ENCODE measurements around the gene CCDC170. TPM values are rescaled to one million over a fixed set of nuclear protein-coding genes. Genes with fewer than 3 reads are reported as not detected.
"Not testable (repeated sequence)": the region's sequence is repeated elsewhere in the genome, so short reads cannot be mapped to it uniquely, and the experiment has no call there.

The CCDC170 gene, protein sequence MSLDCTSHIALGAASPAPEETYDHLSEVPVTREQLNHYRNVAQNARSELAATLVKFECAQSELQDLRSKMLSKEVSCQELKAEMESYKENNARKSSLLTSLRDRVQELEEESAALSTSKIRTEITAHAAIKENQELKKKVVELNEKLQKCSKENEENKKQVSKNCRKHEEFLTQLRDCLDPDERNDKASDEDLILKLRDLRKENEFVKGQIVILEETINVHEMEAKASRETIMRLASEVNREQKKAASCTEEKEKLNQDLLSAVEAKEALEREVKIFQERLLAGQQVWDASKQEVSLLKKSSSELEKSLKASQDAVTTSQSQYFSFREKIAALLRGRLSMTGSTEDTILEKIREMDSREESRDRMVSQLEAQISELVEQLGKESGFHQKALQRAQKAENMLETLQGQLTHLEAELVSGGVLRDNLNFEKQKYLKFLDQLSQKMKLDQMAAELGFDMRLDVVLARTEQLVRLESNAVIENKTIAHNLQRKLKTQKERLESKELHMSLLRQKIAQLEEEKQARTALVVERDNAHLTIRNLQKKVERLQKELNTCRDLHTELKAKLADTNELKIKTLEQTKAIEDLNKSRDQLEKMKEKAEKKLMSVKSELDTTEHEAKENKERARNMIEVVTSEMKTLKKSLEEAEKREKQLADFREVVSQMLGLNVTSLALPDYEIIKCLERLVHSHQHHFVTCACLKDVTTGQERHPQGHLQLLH
- total RNA-seq (not detected), polyA plus RNA-seq (under 1 TPM in 1 of 3 donors, not detected in 2; 0.09 TPM), total RNA-seq (0 to 0.26 (median 0) reads per million in 6 experiments)

DNA sequence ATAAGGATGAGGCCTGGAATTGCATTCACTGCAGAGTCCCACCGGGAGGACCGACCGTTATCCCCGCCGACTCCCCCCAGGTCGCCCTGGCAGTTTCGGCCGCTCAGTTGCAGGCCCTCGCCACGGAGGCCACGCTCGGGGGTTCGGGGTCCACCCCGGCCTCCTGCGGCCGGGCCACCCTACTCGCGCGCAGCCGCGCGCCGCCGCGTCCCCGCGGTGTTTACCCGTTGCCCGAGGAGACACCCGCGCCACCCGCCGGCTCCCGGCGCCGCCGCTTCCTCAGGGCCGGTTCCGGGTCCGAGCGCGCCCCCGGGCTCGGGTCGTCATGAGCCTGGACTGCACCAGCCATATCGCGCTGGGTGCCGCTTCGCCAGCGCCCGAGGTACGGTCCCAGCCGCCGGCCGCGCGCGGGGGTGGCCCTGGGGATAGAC lies at the start of gene CCDC170:
Gene CCDC170, plus strand, starts transcription at position 214 of the 431 bp plus-strand sequence. Its CDS starts 112 bp downstream, at position 326.
- DNase-seq: no peak
- no peaks in the 10 kb centered on the region for H3K9me3 Mint-ChIP-seq
- peaks cover 0 to 3% (median 0%) of the 10 kb centered on the region in 3 donors for H3K36me3 Mint-ChIP-seq
- H3K27me3 Mint-ChIP-seq: peaks cover 28 to 46% (median 37%) of the 10 kb centered on the region in 5 donors
- H3K4me3 Mint-ChIP-seq: peak within 1 kb of the TSS; percentile 33 to 76 (median 59)
- POLR2A ChIA-PET: no interaction called here
- H3K4me1 Mint-ChIP-seq: peaks cover 0 to 15% (median 11%) of the 10 kb centered on the region in 4 donors
- peak in 1 of 2 donors; percentile 28 for ATAC-seq
- peak within 1 kb of the TSS in 1 of 10 donors; percentile 30 for H3K27ac Mint-ChIP-seq

DNA sequence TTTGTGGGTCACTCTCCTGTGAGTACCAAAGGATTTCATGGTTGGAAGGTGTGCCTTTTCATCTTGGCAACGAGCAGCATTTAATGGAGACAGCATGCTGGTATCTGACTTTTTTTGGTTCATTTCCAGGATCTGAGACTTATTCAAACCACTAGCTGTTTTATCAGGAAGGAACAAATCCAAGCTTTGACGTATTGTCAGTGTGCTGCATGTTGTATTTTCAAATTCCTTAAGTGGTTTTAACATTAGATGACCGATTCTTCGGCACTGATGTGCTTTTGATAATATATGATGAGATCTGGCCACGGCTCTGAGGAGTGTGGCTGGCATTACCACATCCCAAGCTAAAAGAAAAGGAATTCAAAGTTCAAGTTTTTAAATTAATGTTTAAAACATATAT lies 48.3 kb upstream of the CCDC170 start:
- H3K4me3 Mint-ChIP-seq: no peak overlapping the region

GRCh38 chr6:151447237-151447636 lies 46.6 kb upstream of the CCDC170 start:
- ATAC-seq (no peak), DNase-seq (no peak)
- Mint-ChIP-seq H3K27me3 (no peaks in the 10 kb centered on the region), H3K4me3 (no peak overlapping the region), H3K9me3 (peaks cover 0 to 2% (median 0%) of the 10 kb centered on the region in 9 donors), H3K36me3 (peaks cover 0 to 28% (median 5%) of the 10 kb centered on the region in 3 donors), H3K27ac (peak overlapping the region in 4 of 10 donors; percentile 8 to 17 (median 12)), H3K4me1 (peaks cover 21 to 59% (median 35%) of the 10 kb centered on the region in 4 donors)
- POLR2A ChIA-PET: no interaction called here

More for the DNA sequence above, 48.3 kb upstream of the CCDC170 start:
- Mint-ChIP-seq H3K27ac (no peak overlapping the region), H3K4me1 (peaks cover 19 to 62% (median 36%) of the 10 kb centered on the region in 4 donors), H3K36me3 (peaks cover 0 to 32% (median 5%) of the 10 kb centered on the region in 3 donors), H3K9me3 (no peaks in the 10 kb centered on the region), H3K27me3 (no peaks in the 10 kb centered on the region)
- DNase-seq: no peak
- ATAC-seq: no peak
- POLR2A ChIA-PET: interaction anchor here (0.9 kb wide), 1 partner anchor 55 kb away, joined by 3 read pairs; no protein-coding TSS in a partner anchor

GRCh38 chr6:151448623-151449022 lies 45.2 kb upstream of the CCDC170 start:
- Mint-ChIP-seq H3K36me3 (peaks cover 0 to 21% (median 3%) of the 10 kb centered on the region in 3 donors), H3K27me3 (no peaks in the 10 kb centered on the region), H3K4me1 (peaks cover 21 to 54% (median 41%) of the 10 kb centered on the region in 4 donors), H3K9me3 (peaks cover 0 to 3% (median 0%) of the 10 kb centered on the region in 9 donors), H3K27ac (peak overlapping the region in 1 of 10 donors; percentile 3), H3K4me3 (no peak overlapping the region)
- DNase-seq (no peak), ATAC-seq (no peak)
- POLR2A ChIA-PET: interaction anchor here (0.9 to 1.2 kb wide), 2 partner anchors 11 to 60 kb away, joined by 3 read pairs; no protein-coding TSS in a partner anchor

DNA sequence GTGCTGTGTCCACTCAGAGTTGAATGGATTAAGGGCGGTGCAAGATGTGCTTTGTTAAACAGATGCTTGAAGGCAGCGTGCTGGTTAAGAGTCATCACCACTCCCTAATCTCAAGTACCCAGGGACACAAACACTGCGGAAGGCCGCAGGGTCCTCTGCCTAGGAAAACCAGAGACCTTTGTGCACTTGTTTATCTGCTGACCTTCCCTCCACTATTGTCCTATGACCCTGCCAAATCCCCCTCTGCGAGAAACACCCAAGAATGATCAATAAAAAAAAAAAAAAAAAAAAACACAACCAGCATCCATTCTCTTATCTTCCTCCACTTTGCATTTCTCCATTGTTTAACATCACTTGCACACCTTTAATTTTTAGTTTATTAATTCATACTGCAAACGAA lies 42.9 kb upstream of the CCDC170 start:
- POLR2A ChIA-PET: interaction anchor here (0.7 to 2.3 kb wide), 8 partner anchors 9 to 1532 kb away, joined by 3 to 49 read pairs (median 6); partner anchors contain the start of genes FBXO5 and ZBTB2
- Mint-ChIP-seq H3K4me3 (peak overlapping the region; percentile 85 to 99 (median 97)), H3K27ac (peak overlapping the region in 7 of 10 donors; percentile 6 to 95 (median 90)), H3K4me1 (peaks cover 22 to 56% (median 49%) of the 10 kb centered on the region in 4 donors)
- not testable (repeated sequence) for H3K36me3 Mint-ChIP-seq, H3K27me3 Mint-ChIP-seq, ATAC-seq, DNase-seq, H3K9me3 Mint-ChIP-seq

GRCh38 chr6:151451417-151451949 lies 42.3 kb upstream of the CCDC170 start:
- peaks cover 0 to 6% (median 2%) of the 10 kb centered on the region in 3 donors for H3K36me3 Mint-ChIP-seq
- H3K4me3 Mint-ChIP-seq: peak overlapping the region; percentile 85 to 99 (median 97)
- peaks cover 0 to 3% (median 0%) of the 10 kb centered on the region in 9 donors for H3K9me3 Mint-ChIP-seq
- H3K27ac Mint-ChIP-seq: peak overlapping the region; percentile 88 to 96 (median 94)
- POLR2A ChIA-PET: interaction anchor here (0.7 to 2.3 kb wide), 9 partner anchors 8 to 1532 kb away, joined by 3 to 49 read pairs (median 6); partner anchors contain the start of genes FBXO5 and ZBTB2
- DNase-seq: no peak
- ATAC-seq: no peak
- no peaks in the 10 kb centered on the region for H3K27me3 Mint-ChIP-seq
- peaks cover 24 to 58% (median 52%) of the 10 kb centered on the region in 4 donors for H3K4me1 Mint-ChIP-seq

GRCh38 chr6:151451950-151452749 lies 41.7 kb upstream of the CCDC170 start, which contains the start of gene RMND1:
Gene RMND1, minus strand, starts transcription at chr6:151452126. Its CDS starts 6,315 bp downstream, at chr6:151445811.
- Mint-ChIP-seq H3K9me3 (peaks cover 0 to 3% (median 0%) of the 10 kb centered on the region in 9 donors), H3K4me3 (peak within 1 kb of the TSS; percentile 85 to 99 (median 97)), H3K27ac (peak within 1 kb of the TSS; percentile 88 to 96 (median 94)), H3K27me3 (no peaks in the 10 kb centered on the region), H3K4me1 (peaks cover 25 to 60% (median 56%) of the 10 kb centered on the region in 4 donors), H3K36me3 (peaks cover 0 to 11% (median 2%) of the 10 kb centered on the region in 3 donors)
- DNase-seq (peak; percentile 96 to 100 (median 99)), ATAC-seq (peak; percentile 94 to 96)
- POLR2A ChIA-PET: interaction anchor here (0.6 to 2.3 kb wide), 10 partner anchors 8 to 1531 kb away, joined by 3 to 49 read pairs (median 4); partner anchors contain the start of genes FBXO5 and ZBTB2

DNA sequence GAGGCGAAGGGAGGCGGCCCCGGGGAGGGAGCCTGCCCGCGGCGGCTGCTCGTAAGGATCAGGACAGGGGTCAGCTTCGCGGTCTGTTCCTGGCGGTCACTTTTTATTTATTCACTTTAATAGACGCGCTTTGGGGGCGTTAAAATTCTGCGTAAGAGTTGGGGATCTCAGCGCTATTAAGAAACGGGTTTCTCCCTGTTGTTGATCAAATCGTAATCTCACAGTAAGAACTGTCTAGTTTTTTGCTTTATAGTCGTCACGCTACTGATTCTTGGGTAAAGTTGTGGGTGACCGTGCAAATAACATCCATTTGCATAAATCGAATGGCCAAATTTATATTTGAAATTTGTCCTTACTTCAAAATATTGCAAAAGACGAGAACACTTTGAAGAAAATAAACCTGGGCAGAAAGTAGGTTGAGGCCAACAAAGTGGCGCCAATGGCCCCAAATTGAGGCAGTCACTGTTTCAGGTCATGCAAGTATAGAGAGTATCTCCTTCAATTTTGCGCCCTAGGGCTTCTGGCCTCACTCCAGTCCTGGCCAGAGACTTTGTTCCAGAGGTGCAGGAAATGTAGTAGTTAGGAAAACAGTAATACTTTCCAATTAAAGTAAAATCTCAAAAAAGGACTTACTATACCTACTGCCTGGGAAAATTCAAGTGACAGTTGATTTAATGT lies 40.9 kb upstream of the CCDC170 start:
- H3K4me3 Mint-ChIP-seq: peak overlapping the region; percentile 85 to 99 (median 97)
- peak overlapping the region; percentile 88 to 96 (median 94) for H3K27ac Mint-ChIP-seq
- H3K4me1 Mint-ChIP-seq: peaks cover 24 to 61% (median 56%) of the 10 kb centered on the region in 4 donors
- ATAC-seq: no peak
- POLR2A ChIA-PET: interaction anchor here (0.9 to 2.3 kb wide), 9 partner anchors 12 to 1530 kb away, joined by 3 to 49 read pairs (median 6); partner anchors contain the start of genes FBXO5 and ZBTB2
- peaks cover 0 to 3% (median 0%) of the 10 kb centered on the region in 9 donors for H3K9me3 Mint-ChIP-seq
- peaks cover 0 to 16% (median 2%) of the 10 kb centered on the region in 3 donors for H3K36me3 Mint-ChIP-seq
- DNase-seq: peak in 4 of 10 donors; percentile 6 to 12 (median 10)
- no peaks in the 10 kb centered on the region for H3K27me3 Mint-ChIP-seq

GRCh38 chr6:151455751-151456398 lies 37.9 kb upstream of the CCDC170 start:
- ATAC-seq, DNase-seq, H3K27me3 Mint-ChIP-seq, POLR2A ChIA-PET, H3K9me3 Mint-ChIP-seq, H3K4me3 Mint-ChIP-seq, H3K27ac Mint-ChIP-seq: not testable (repeated sequence)
- Mint-ChIP-seq H3K4me1 (peaks cover 16 to 49% (median 46%) of the 10 kb centered on the region in 4 donors), H3K36me3 (peaks cover 0 to 42% (median 3%) of the 10 kb centered on the region in 3 donors)

DNA sequence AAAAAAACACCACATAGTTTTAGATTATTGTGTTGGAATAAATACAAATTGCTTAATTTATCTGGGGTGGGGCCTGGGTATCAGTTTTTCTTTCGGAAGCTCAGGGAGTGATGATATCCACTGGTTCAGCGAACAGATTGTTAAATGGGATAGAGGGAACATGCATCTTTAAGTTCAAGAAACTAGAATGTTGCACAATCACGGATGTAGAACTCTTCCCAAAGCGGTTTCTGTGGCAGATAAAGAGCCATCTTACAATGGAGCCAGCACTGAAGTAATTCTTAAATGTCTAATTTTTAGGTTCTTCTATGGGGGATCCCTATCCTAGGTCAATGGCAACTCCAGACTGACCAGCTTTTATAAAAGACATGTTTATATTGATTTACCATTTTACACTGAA lies 32.1 kb upstream of the CCDC170 start:
- no peaks in the 10 kb centered on the region for H3K27me3 Mint-ChIP-seq
- H3K27ac Mint-ChIP-seq: peak overlapping the region in 1 of 10 donors; percentile 38
- POLR2A ChIA-PET: no interaction called here
- H3K36me3 Mint-ChIP-seq: peaks cover 0 to 70% (median 3%) of the 10 kb centered on the region in 3 donors
- ATAC-seq (no peak), DNase-seq (no peak)
- H3K4me1 Mint-ChIP-seq: peaks cover 8 to 20% (median 15%) of the 10 kb centered on the region in 4 donors
- H3K9me3 Mint-ChIP-seq: no peaks in the 10 kb centered on the region
- no peak overlapping the region for H3K4me3 Mint-ChIP-seq
